Measurements from ENCODE around the gene SPNS1.
"Not testable (repeated sequence)": the region's sequence is repeated elsewhere in the genome, so short reads cannot be mapped to it uniquely, and the experiment has no call there.

Gene SPNS1

DNA sequence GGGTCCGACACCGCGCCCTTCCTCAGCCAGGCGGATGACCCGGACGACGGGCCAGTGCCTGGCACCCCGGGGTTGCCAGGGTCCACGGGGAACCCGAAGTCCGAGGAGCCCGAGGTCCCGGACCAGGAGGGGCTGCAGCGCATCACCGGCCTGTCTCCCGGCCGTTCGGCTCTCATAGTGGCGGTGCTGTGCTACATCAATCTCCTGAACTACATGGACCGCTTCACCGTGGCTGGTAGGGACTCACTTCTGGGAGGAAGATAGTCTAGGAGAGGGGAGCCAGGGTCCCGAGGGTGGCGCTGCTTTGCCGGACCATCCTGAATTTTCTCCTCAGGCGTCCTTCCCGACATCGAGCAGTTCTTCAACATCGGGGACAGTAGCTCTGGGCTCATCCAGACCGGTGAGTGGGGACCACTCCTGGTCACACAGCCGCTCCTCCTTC is 601 bp downstream of the SPNS1 start:
- H3K27ac ChIP-seq (replicated peaks), result peak overlapping the region; percentile 75
- DNase-seq (ENCODE audit: low read depth in 1 of 2, low spot score in 1 of 2), result no peak
- peak overlapping the region; percentile 100 for H3K4me3 ChIP-seq (replicated peaks; ENCODE audit: insufficient read depth, low read length)
- TF ChIP-seq, protein P1, sequence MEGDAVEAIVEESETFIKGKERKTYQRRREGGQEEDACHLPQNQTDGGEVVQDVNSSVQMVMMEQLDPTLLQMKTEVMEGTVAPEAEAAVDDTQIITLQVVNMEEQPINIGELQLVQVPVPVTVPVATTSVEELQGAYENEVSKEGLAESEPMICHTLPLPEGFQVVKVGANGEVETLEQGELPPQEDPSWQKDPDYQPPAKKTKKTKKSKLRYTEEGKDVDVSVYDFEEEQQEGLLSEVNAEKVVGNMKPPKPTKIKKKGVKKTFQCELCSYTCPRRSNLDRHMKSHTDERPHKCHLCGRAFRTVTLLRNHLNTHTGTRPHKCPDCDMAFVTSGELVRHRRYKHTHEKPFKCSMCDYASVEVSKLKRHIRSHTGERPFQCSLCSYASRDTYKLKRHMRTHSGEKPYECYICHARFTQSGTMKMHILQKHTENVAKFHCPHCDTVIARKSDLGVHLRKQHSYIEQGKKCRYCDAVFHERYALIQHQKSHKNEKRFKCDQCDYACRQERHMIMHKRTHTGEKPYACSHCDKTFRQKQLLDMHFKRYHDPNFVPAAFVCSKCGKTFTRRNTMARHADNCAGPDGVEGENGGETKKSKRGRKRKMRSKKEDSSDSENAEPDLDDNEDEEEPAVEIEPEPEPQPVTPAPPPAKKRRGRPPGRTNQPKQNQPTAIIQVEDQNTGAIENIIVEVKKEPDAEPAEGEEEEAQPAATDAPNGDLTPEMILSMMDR (IDR thresholded peaks at IDR 0.05; ENCODE audit: insufficient read depth, low read length), result no peak
- TF ChIP-seq SPI1 (IDR thresholded peaks at IDR 0.05; ENCODE audit: borderline replicate concordance, low read depth), result no peak
- TF ChIP-seq POLR2AphosphoS5 (IDR thresholded peaks at IDR 0.05; ENCODE audit: low read depth), result no peak
- no peak for TF ChIP-seq GABPA (IDR thresholded peaks at IDR 0.05; ENCODE audit: low read depth)
- TF ChIP-seq, protein P2, sequence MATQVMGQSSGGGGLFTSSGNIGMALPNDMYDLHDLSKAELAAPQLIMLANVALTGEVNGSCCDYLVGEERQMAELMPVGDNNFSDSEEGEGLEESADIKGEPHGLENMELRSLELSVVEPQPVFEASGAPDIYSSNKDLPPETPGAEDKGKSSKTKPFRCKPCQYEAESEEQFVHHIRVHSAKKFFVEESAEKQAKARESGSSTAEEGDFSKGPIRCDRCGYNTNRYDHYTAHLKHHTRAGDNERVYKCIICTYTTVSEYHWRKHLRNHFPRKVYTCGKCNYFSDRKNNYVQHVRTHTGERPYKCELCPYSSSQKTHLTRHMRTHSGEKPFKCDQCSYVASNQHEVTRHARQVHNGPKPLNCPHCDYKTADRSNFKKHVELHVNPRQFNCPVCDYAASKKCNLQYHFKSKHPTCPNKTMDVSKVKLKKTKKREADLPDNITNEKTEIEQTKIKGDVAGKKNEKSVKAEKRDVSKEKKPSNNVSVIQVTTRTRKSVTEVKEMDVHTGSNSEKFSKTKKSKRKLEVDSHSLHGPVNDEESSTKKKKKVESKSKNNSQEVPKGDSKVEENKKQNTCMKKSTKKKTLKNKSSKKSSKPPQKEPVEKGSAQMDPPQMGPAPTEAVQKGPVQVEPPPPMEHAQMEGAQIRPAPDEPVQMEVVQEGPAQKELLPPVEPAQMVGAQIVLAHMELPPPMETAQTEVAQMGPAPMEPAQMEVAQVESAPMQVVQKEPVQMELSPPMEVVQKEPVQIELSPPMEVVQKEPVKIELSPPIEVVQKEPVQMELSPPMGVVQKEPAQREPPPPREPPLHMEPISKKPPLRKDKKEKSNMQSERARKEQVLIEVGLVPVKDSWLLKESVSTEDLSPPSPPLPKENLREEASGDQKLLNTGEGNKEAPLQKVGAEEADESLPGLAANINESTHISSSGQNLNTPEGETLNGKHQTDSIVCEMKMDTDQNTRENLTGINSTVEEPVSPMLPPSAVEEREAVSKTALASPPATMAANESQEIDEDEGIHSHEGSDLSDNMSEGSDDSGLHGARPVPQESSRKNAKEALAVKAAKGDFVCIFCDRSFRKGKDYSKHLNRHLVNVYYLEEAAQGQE (IDR thresholded peaks at IDR 0.05; ENCODE audit: insufficient replicate concordance, low read depth), result no peak
- no peaks in the 10 kb centered on the region for H3K27me3 ChIP-seq (ENCODE audit: insufficient read depth, poor library complexity, severe bottlenecking)

DNA sequence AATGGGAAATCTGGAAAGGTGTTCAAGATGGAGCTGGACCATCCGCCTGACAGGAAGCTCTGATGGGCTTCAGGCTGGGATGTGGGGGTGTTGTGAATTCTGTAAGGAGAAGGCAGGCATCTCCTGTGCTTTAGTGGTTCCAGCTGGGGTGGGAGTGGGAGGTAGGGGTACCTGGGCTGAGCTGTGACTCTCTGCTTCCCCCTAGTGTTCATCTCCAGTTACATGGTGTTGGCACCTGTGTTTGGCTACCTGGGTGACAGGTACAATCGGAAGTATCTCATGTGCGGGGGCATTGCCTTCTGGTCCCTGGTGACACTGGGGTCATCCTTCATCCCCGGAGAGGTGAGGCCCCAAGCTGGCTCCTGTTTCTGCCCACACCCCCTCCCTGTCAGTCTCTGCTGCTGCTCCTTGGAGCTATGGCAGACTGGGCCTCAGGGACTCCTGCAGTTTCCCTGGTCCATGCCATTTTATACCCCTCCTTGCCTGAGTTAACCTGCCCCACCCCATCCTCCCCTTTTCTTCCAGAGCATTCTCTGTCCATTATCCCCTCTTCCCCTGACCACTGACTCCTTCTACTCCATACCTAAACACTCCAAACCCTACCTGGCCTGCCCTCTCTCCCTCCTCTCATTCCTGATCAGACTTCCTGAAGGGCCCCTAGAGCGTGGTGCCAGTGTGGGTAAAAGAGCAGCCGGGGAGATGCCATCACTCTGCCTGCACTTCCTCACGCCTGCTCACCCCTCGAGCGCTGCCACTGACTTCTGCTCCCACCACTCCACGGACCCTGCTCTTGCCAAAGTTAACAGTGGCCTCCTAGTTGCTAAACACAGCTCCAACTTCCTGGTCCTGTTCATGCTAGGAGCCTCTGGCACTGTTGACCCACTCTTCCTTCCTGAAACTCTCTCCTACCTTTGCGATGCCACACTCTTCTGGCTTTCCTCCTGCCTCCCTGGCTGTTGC is 3.4 kb downstream of the SPNS1 start:
- peak in 1 of 2 experiments; percentile 45 for DNase-seq (ENCODE audit: low read depth in 1 of 2, low spot score in 1 of 2)
- Histone ChIP-seq H3K4me3 (replicated peaks; ENCODE audit: insufficient read depth, low read length) (no peak overlapping the region), H3K27me3 (ENCODE audit: insufficient read depth, poor library complexity, severe bottlenecking) (no peaks in the 10 kb centered on the region), H3K27ac (replicated peaks) (peak overlapping the region; percentile 49)
- TF ChIP-seq SPI1 (IDR thresholded peaks at IDR 0.05; ENCODE audit: borderline replicate concordance, low read depth) (0 out of 2 replicates have a peak, but pooled peaks have one; percentile 2), POLR2AphosphoS5 (IDR thresholded peaks at IDR 0.05; ENCODE audit: low read depth) (no peak)
- TF ChIP-seq, protein P1 (IDR thresholded peaks at IDR 0.05; ENCODE audit: insufficient read depth, low read length), result peak; percentile 3

GRCh38 chr16:28980330-28980729 is 5.8 kb downstream of the SPNS1 start:
- H3K27me3 ChIP-seq (ENCODE audit: insufficient read depth, poor library complexity, severe bottlenecking); DNase-seq (ENCODE audit: low read depth in 1 of 2, low spot score in 1 of 2); H3K4me3 ChIP-seq (replicated peaks; ENCODE audit: insufficient read depth, low read length); H3K27ac ChIP-seq (replicated peaks): not testable (repeated sequence)

DNA sequence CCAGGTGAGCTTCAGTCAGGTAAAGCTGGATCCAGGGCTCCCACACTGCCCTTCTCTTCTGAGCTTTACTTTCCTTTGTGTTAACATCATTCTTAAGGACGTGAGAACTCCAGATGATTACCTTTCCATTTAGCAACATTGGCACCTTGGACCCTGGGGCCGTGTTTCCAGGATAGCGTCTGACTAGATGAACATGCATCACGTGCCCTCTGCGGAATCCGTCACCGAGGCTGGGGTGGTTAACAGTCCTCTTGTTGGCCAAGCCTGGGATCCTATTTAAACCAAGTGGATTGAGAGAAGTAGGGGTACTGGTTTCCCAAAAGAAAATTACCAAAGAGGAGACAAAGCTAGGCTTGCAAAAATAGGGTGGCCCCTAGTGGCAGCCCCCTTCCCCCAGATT is 6.4 kb downstream of the SPNS1 start:
- TF ChIP-seq POLR2AphosphoS5 (IDR thresholded peaks at IDR 0.05; ENCODE audit: low read depth) (no peak), GABPA (IDR thresholded peaks at IDR 0.05; ENCODE audit: low read depth) (no peak), SPI1 (IDR thresholded peaks at IDR 0.05; ENCODE audit: borderline replicate concordance, low read depth) (no peak)
- TF ChIP-seq, protein P2 (IDR thresholded peaks at IDR 0.05; ENCODE audit: insufficient replicate concordance, low read depth), result no peak
- TF ChIP-seq, protein P1 (IDR thresholded peaks at IDR 0.05; ENCODE audit: insufficient read depth, low read length), result no peak

More for the DNA sequence above, 6.4 kb downstream of the SPNS1 start:
- Histone ChIP-seq H3K27me3 (ENCODE audit: insufficient read depth, poor library complexity, severe bottlenecking) (no peaks in the 10 kb centered on the region), H3K27ac (replicated peaks) (no peak overlapping the region), H3K4me3 (replicated peaks; ENCODE audit: insufficient read depth, low read length) (no peak overlapping the region)
- no peak for DNase-seq (ENCODE audit: low read depth in 1 of 2, low spot score in 1 of 2)
